ENCODE data around the gene EDEM3. TPM values are rescaled to one million over a fixed set of nuclear protein-coding genes. Genes with fewer than 3 reads are reported as not detected.
A peak's percentile ranks its signal among the peaks of the same experiment; 100 is the strongest.

EDEM3 gene
- total and polyA plus RNA-seq, 9 of the 15 experiments (the other 6 are each of a cell fraction or from before 2014, with no cell fraction given): 15.8 to 46.6 (median 28.0) TPM

- TF ChIP-seq E2F6 (IDR thresholded peaks at IDR 0.05; ENCODE audit: borderline replicate concordance in 1 of 2, extremely low read depth in 1 of 2, insufficient read depth in 1 of 2, insufficient read length in 1 of 2, low read depth in 1 of 2, low read length in 1 of 2, poor library complexity in 1 of 2, severe bottlenecking in 1 of 2) (peak; percentile 64 to 69), PATZ1 (CRISPR knock-in tag; IDR thresholded peaks at IDR 0.05; ENCODE audit: borderline replicate concordance) (no peak), HDAC1 (IDR thresholded peaks at IDR 0.05) (peak in 1 of 2 experiments; percentile 78; a peak in 2 of 4 replicates), MEF2D (tag; conservative IDR thresholded peaks at IDR 0.05; ENCODE audit: low read depth) (no peak), TOE1 (IDR thresholded peaks at IDR 0.05; ENCODE audit: borderline replicate concordance) (no peak), TOE1 (CRISPR knock-in tag; IDR thresholded peaks at IDR 0.05; ENCODE audit: borderline replicate concordance, low read depth) (no peak), FOXK1 (CRISPR knock-in tag; IDR thresholded peaks at IDR 0.05; ENCODE audit: borderline replicate concordance) (peak; percentile 91; the same call in 1 of the 2 replicates), POLR2H (tag; IDR thresholded peaks at IDR 0.05; ENCODE audit: low read depth) (peak; percentile 2; the same call in 1 of the 2 replicates), E2F1 (CRISPR knock-in tag; IDR thresholded peaks at IDR 0.05) (no peak), SMARCC2 (IDR thresholded peaks at IDR 0.05; ENCODE audit: low read depth) (peak; percentile 43; the same call in 1 of the 2 replicates), UBTF (IDR thresholded peaks at IDR 0.05; ENCODE audit: borderline replicate concordance in 1 of 2, low read depth in 2 of 2, low read length in 2 of 2) (no peak), MNT (conservative IDR thresholded peaks at IDR 0.05) (peak; percentile 76 to 87), SIN3A (IDR thresholded peaks at IDR 0.05; ENCODE audit: borderline replicate concordance in 2 of 2, control insufficient read depth in 1 of 2, low read depth in 2 of 2, low read length in 2 of 2) (peak; percentile 35 to 88; a peak in 1 of 4 replicates), SPI1 (IDR thresholded peaks at IDR 0.05; ENCODE audit: borderline replicate concordance, low read depth, low read length) (peak; percentile 44; the same call in 1 of the 2 replicates)
Observed at GRCh38 chr1:184753608-184754475, 816 bp downstream of the EDEM3 start (continued).

Data from K562 (cell line).